GM19035 (cell line): ENCODE data around the gene CCDC178.

ENCODE experiments used
- ATAC-seq: cut with Tn5 transposase; IDR thresholded peaks from one replicate; pipeline ENCODE4 v1.9.1; 2021; ENCODE audit not compliant: unreplicated experiment

CCDC178 gene

GRCh38 chr18:32891130-32891529, 549.4 kb downstream of the CCDC178 start:
- ATAC-seq, result no peak

- ATAC-seq, result no peak
These were observed 550.6 kb downstream of the CCDC178 start for GRCh38 chr18:32889615-32890593.

DNA sequence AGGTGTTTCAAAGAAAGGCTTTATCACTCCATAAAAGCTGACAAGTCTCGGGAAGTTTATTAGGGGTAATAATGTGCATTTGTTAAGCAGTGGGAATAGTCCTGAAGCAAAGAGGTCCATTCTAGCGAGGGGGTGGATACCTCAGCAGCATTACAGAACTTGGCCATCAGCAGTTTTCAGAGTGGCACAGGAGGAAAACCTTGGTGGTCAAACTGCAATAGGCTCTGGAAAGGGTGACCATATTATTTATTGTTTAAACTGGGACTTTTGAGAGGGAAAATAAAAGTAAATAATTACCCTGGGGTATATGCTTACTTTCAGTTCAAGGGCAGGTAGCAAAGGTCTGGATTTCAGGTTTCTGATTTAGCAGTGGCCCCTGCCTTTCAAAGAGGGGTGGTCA, 552.2 kb downstream of the CCDC178 start:
- no peak for ATAC-seq
